GM12875 (cell line): ENCODE data around the gene FGF11.

ENCODE experiments used
- H3K4me3 ChIP-seq: one replicate; pipeline ENCODE4 v1.5.1; 2011; ENCODE audit warnings: low read depth, low read length, control low read depth
- CTCF ChIP-seq: IDR thresholded peaks from 2 replicates; pipeline ENCODE4 v1.5.1; 2011; ENCODE audit warnings: low read depth, mild to moderate bottlenecking, control low read depth, inconsistent platforms, low read length, moderate library complexity, borderline replicate concordance; ENCODE audit not compliant: insufficient read depth

Gene FGF11

GRCh38 chr17:7404737-7405349, 34.5 kb upstream of the FGF11 start:
- H3K4me3 ChIP-seq, result peak overlapping the region; percentile 46
- TF ChIP-seq CTCF, result no peak

GRCh38 chr17:7405350-7406234, 33.7 kb upstream of the FGF11 start:
- no peak overlapping the region for H3K4me3 ChIP-seq
- no peak for TF ChIP-seq CTCF

GRCh38 chr17:7406235-7406825, 33.0 kb upstream of the FGF11 start:
- no peak overlapping the region for H3K4me3 ChIP-seq
- TF ChIP-seq CTCF, result no peak

- no peak for TF ChIP-seq CTCF
- no peak overlapping the region for H3K4me3 ChIP-seq
Measured at GRCh38 chr17:7407082-7407481, 32.2 kb upstream of the FGF11 start.

GRCh38 chr17:7407485-7408251, 31.6 kb upstream of the FGF11 start, which contains the start of gene NLGN2:
NLGN2 (plus strand) TSS chr17:7407845; CDS start chr17:7408256, 411 bp downstream.
- no peak within 1 kb of the TSS for H3K4me3 ChIP-seq
- TF ChIP-seq CTCF, result no peak

- no peak for TF ChIP-seq CTCF
- no peak overlapping the region for H3K4me3 ChIP-seq
Measured at GRCh38 chr17:7408252-7408727, 31.0 kb upstream of the FGF11 start.
